ENCODE results near the gene ALS2CL. TPM values are rescaled to one million over a fixed set of nuclear protein-coding genes. Genes with fewer than 3 reads are reported as not detected.
A peak's percentile ranks its signal among the peaks of the same experiment; 100 is the strongest.

Gene ALS2CL
- total RNA-seq, 4 donors from 2014 or later, result 13.0 to 20.1 (median 16.4) TPM

GRCh38 chr3:46664971-46665762 is 28.3 kb downstream of the ALS2CL start:
- H3K9me3 ChIP-seq, result no peaks in the 10 kb centered on the region
- H3K27ac ChIP-seq, result no peak overlapping the region
- H3K27me3 ChIP-seq, result no peaks in the 10 kb centered on the region
- H3K36me3 ChIP-seq, result no peaks in the 10 kb centered on the region
- no peak for TF ChIP-seq CTCF (IDR thresholded peaks at IDR 0.05)
- no peak for TF ChIP-seq POLR2A (IDR thresholded peaks at IDR 0.05)
- no peak for TF ChIP-seq EP300 (IDR thresholded peaks at IDR 0.05)
- 66 to 67% methylated on average over 19 to 23 of the region's 23 CpGs for WGBS, 2 donors
- no peak for DNase-seq (ENCODE audit: low spot score in 2 of 2)
- peaks cover 0 to 30% (median 7%) of the 10 kb centered on the region in 4 donors for H3K4me1 ChIP-seq
- H3K4me3 ChIP-seq, result no peak overlapping the region

- no peak for DNase-seq (ENCODE audit: low spot score in 2 of 2)
- Histone ChIP-seq H3K9me3 (no peaks in the 10 kb centered on the region), H3K4me1 (peaks cover 0 to 30% (median 7%) of the 10 kb centered on the region in 4 donors), H3K36me3 (no peaks in the 10 kb centered on the region), H3K4me3 (no peak overlapping the region), H3K27me3 (no peaks in the 10 kb centered on the region), H3K27ac (no peak overlapping the region)
- TF ChIP-seq CTCF (IDR thresholded peaks at IDR 0.05) (no peak), POLR2A (IDR thresholded peaks at IDR 0.05) (no peak), EP300 (IDR thresholded peaks at IDR 0.05) (no peak)
- 92 to 96% methylated on average over 6 of the region's 6 CpGs for WGBS, 2 donors
These were observed 29.1 kb downstream of the ALS2CL start for GRCh38 chr3:46664188-46664970.

GRCh38 chr3:46663591-46664135 is 29.8 kb downstream of the ALS2CL start:
- Histone ChIP-seq H3K4me3 (no peak overlapping the region), H3K9me3 (no peaks in the 10 kb centered on the region), H3K27me3 (no peaks in the 10 kb centered on the region), H3K27ac (no peak overlapping the region), H3K36me3 (no peaks in the 10 kb centered on the region), H3K4me1 (peaks cover 0 to 30% (median 7%) of the 10 kb centered on the region in 4 donors)
- no peak for TF ChIP-seq EP300 (IDR thresholded peaks at IDR 0.05)
- TF ChIP-seq POLR2A (IDR thresholded peaks at IDR 0.05), result no peak
- no peak for TF ChIP-seq CTCF (IDR thresholded peaks at IDR 0.05)
- DNase-seq (ENCODE audit: low spot score in 2 of 2), result no peak
- 67 to 73% methylated on average over 8 of the region's 8 CpGs for WGBS, 2 donors

GRCh38 chr3:46662771-46663551 is 30.5 kb downstream of the ALS2CL start:
- Histone ChIP-seq H3K27ac (no peak overlapping the region), H3K9me3 (no peaks in the 10 kb centered on the region), H3K4me3 (no peak overlapping the region), H3K4me1 (peaks cover 0 to 30% (median 7%) of the 10 kb centered on the region in 4 donors), H3K36me3 (no peaks in the 10 kb centered on the region), H3K27me3 (no peaks in the 10 kb centered on the region)
- 38 to 44% methylated on average over 17 of the region's 17 CpGs for WGBS, 2 donors
- TF ChIP-seq CTCF (IDR thresholded peaks at IDR 0.05) (no peak), EP300 (IDR thresholded peaks at IDR 0.05) (peak in 1 of 2 donors; percentile 6), POLR2A (IDR thresholded peaks at IDR 0.05) (no peak)
- peak; percentile 37 to 60 for DNase-seq (ENCODE audit: low spot score in 2 of 2)
